BLaER1 (cell line): ENCODE measurements around the gene ASTN2.

Source experiments
- H3K27ac ChIP-seq: shearing (Covaris generic); formaldehyde crosslinking; 2 replicates; pipeline ENCODE4 v1.8.1; 2022
- H3K27me3 ChIP-seq: shearing (Covaris generic); formaldehyde crosslinking; 2 replicates; pipeline ENCODE4 v1.8.1; 2022
- H3K36me3 ChIP-seq: shearing (Covaris generic); formaldehyde crosslinking; 2 replicates; pipeline ENCODE4 v1.8.1; 2022
- H3K4me1 ChIP-seq: shearing (Covaris generic); formaldehyde crosslinking; 2 replicates; pipeline ENCODE4 v1.8.1; 2022
- H3K4me2 ChIP-seq: shearing (Covaris generic); formaldehyde crosslinking; 2 replicates; pipeline ENCODE4 v1.8.1; 2022
- H3K4me3 ChIP-seq: shearing (Covaris generic); formaldehyde crosslinking; 2 replicates; pipeline ENCODE4 v1.8.1; 2022
- H3K9ac ChIP-seq: shearing (Covaris generic); formaldehyde crosslinking; 2 replicates; pipeline ENCODE4 v1.8.1; 2022
- H3K9me3 ChIP-seq: shearing (Covaris generic); formaldehyde crosslinking; 2 replicates; pipeline ENCODE4 v1.8.1; 2022
- H4K20me1 ChIP-seq: shearing (Covaris generic); formaldehyde crosslinking; 2 replicates; pipeline ENCODE4 v1.8.1; 2022
- Cebpa-rat ChIP-seq: shearing (Covaris generic); IDR thresholded peaks from 2 replicates; pipeline ENCODE4 v1.8.1; 2022

ASTN2 gene

GRCh38 chr9:116496167-116496566, 918.7 kb downstream of the ASTN2 start:
- no peaks in the 10 kb centered on the region for H3K4me1 ChIP-seq
- H3K27ac ChIP-seq = no peak overlapping the region
- no peak overlapping the region for H3K4me3 ChIP-seq
- no peaks in the 10 kb centered on the region for H3K9me3 ChIP-seq
- H4K20me1 ChIP-seq = no peaks in the 10 kb centered on the region
- no peak for TF ChIP-seq Cebpa-rat
- no peak overlapping the region for H3K4me2 ChIP-seq
- no peak overlapping the region for H3K9ac ChIP-seq
- H3K36me3 ChIP-seq = no peaks in the 10 kb centered on the region
- H3K27me3 ChIP-seq = no peaks in the 10 kb centered on the region

GRCh38 chr9:116495725-116496124, 919.1 kb downstream of the ASTN2 start:
- Histone ChIP-seq H3K4me2 (no peak overlapping the region), H4K20me1 (no peaks in the 10 kb centered on the region), H3K27ac (no peak overlapping the region), H3K36me3 (no peaks in the 10 kb centered on the region), H3K4me3 (no peak overlapping the region), H3K9me3 (no peaks in the 10 kb centered on the region), H3K9ac (no peak overlapping the region), H3K4me1 (no peaks in the 10 kb centered on the region), H3K27me3 (no peaks in the 10 kb centered on the region)
- TF ChIP-seq Cebpa-rat = no peak

DNA sequence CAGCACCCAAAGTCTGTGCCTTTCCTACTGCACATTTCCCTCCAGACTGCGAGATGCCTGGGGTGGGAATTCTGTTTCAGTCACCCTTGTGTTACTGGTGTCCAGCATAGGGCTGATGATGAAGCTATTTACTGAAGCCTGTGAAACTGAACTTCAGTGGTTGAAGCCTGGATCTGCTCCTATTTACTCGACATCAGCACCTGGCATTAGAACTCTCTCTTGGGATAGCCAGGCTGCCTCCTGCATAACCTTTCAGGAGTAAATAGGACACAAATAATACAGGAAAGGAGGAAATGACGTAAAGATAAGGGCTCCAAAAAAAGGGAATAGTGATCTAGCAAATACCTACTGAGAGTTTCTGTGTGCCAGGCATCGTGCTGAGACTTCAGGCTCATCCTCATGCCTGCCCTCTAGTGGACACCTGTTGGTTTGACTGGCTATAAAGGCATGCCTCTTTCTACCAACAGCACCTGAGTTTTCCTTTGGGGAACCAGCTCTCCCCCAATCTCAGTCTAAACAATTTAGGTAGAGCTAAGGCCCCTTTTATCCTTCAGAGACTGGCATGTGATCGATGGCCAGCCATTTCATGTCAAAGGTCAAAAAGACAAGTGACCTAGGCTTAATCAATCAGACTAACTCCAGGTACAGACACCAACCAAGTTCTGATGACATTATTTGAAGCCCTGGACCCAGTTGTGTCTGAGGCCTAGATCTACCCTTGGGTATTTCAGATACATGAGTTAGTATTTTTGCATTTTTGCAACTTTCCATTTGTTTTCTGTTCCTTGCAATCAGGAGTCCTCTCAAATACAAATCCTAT, 919.8 kb downstream of the ASTN2 start:
- Histone ChIP-seq H3K27ac (no peak overlapping the region), H3K27me3 (no peaks in the 10 kb centered on the region), H3K4me3 (no peak overlapping the region), H3K36me3 (no peaks in the 10 kb centered on the region), H4K20me1 (no peaks in the 10 kb centered on the region), H3K9ac (no peak overlapping the region), H3K9me3 (no peaks in the 10 kb centered on the region), H3K4me2 (no peak overlapping the region), H3K4me1 (no peaks in the 10 kb centered on the region)
- no peak for TF ChIP-seq Cebpa-rat

GRCh38 chr9:116493183-116493860, 921.5 kb downstream of the ASTN2 start:
- no peaks in the 10 kb centered on the region for H3K36me3 ChIP-seq
- no peaks in the 10 kb centered on the region for H4K20me1 ChIP-seq
- no peak overlapping the region for H3K9ac ChIP-seq
- no peaks in the 10 kb centered on the region for H3K4me1 ChIP-seq
- no peak overlapping the region for H3K4me3 ChIP-seq
- no peaks in the 10 kb centered on the region for H3K27me3 ChIP-seq
- H3K4me2 ChIP-seq = no peak overlapping the region
- no peak for TF ChIP-seq Cebpa-rat
- H3K9me3 ChIP-seq = no peaks in the 10 kb centered on the region
- H3K27ac ChIP-seq = no peak overlapping the region

DNA sequence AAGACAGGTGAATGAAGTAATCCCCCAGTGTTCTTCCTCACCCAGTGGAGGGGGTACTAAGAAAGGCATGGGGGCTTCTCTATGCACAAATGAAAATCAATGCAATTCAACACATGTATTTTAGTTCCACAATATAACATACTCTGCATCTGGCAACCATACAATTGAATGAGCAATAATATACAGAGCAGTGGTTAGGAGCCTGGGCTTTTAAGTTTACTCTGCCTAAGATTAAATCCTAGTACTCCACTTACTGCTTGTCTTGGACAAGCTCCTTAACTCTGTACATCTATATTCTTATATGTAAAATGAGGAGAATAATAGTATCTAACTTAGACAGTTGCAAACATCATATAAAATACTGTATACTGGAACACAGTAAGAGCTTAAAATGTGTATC, 923.2 kb downstream of the ASTN2 start:
- H3K27ac ChIP-seq = no peak overlapping the region
- H3K9me3 ChIP-seq = no peaks in the 10 kb centered on the region
- H3K4me2 ChIP-seq = no peak overlapping the region
- H3K36me3 ChIP-seq = no peaks in the 10 kb centered on the region
- no peaks in the 10 kb centered on the region for H3K4me1 ChIP-seq
- H3K27me3 ChIP-seq = no peaks in the 10 kb centered on the region
- no peak overlapping the region for H3K4me3 ChIP-seq
- no peak overlapping the region for H3K9ac ChIP-seq
- TF ChIP-seq Cebpa-rat = no peak
- H4K20me1 ChIP-seq = no peaks in the 10 kb centered on the region

GRCh38 chr9:116491219-116491618, 923.6 kb downstream of the ASTN2 start:
- H3K9me3 ChIP-seq = no peaks in the 10 kb centered on the region
- no peak overlapping the region for H3K4me3 ChIP-seq
- no peak overlapping the region for H3K4me2 ChIP-seq

GRCh38 chr9:116490321-116490720, 924.5 kb downstream of the ASTN2 start:
- Histone ChIP-seq H3K4me3 (no peak overlapping the region), H3K9ac (no peak overlapping the region), H3K27ac (no peak overlapping the region), H3K36me3 (no peaks in the 10 kb centered on the region), H3K9me3 (no peaks in the 10 kb centered on the region), H4K20me1 (no peaks in the 10 kb centered on the region), H3K4me1 (no peaks in the 10 kb centered on the region), H3K27me3 (no peaks in the 10 kb centered on the region), H3K4me2 (no peak overlapping the region)
- TF ChIP-seq Cebpa-rat = no peak

More at GRCh38 chr9:116491219-116491618, 923.6 kb downstream of the ASTN2 start:
- H3K36me3 ChIP-seq = no peaks in the 10 kb centered on the region
- TF ChIP-seq Cebpa-rat = no peak
- H4K20me1 ChIP-seq = no peaks in the 10 kb centered on the region
- H3K4me1 ChIP-seq = no peaks in the 10 kb centered on the region
- no peak overlapping the region for H3K27ac ChIP-seq
- H3K9ac ChIP-seq = no peak overlapping the region
- no peaks in the 10 kb centered on the region for H3K27me3 ChIP-seq

GRCh38 chr9:116488373-116488772, 926.5 kb downstream of the ASTN2 start:
- H3K4me1 ChIP-seq = no peaks in the 10 kb centered on the region
- H4K20me1 ChIP-seq = no peaks in the 10 kb centered on the region
- H3K4me3 ChIP-seq = no peak overlapping the region
- no peak overlapping the region for H3K27ac ChIP-seq
- H3K9ac ChIP-seq = no peak overlapping the region
- TF ChIP-seq Cebpa-rat = no peak
- H3K36me3 ChIP-seq = no peaks in the 10 kb centered on the region
- no peaks in the 10 kb centered on the region for H3K27me3 ChIP-seq
- no peaks in the 10 kb centered on the region for H3K9me3 ChIP-seq
- H3K4me2 ChIP-seq = no peak overlapping the region

GRCh38 chr9:116484492-116485061, 930.3 kb downstream of the ASTN2 start:
- H3K9me3 ChIP-seq = no peaks in the 10 kb centered on the region
- no peak for TF ChIP-seq Cebpa-rat
- H4K20me1 ChIP-seq = no peaks in the 10 kb centered on the region
- no peak overlapping the region for H3K4me3 ChIP-seq
- H3K4me1 ChIP-seq = no peaks in the 10 kb centered on the region
- no peak overlapping the region for H3K4me2 ChIP-seq
- no peak overlapping the region for H3K9ac ChIP-seq
- no peaks in the 10 kb centered on the region for H3K27me3 ChIP-seq
- H3K27ac ChIP-seq = no peak overlapping the region
- H3K36me3 ChIP-seq = no peaks in the 10 kb centered on the region
